ENCODE data around the gene OR5H2. TPM values are rescaled to one million over a fixed set of nuclear protein-coding genes. Genes with fewer than 3 reads are reported as not detected.

The OR5H2 gene
- total and polyA plus RNA-seq, 2 donors from 2014 or later, result not detected

DNA sequence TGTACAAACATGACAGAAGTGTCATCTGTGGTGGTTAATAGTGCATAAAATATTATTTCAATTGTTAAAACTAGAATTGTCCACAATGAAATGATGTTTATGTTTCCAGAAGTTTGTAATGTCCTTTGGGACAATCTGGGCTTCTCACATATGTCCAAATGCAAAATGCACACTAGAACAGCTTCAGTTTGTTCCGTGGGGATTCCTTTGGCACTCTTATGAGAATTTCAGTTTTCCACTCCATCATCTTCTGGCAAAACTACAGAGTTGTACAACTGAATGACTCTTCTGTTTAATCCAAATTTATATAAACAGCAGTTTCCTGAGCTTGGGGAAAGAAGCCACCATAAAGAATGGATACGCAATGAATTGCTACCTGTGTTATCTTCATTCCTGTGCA lies 20.3 kb upstream of the OR5H2 start:
- no peaks in the 10 kb centered on the region for H3K36me3 ChIP-seq (ENCODE audit: control insufficient read depth in 2 of 3, insufficient read depth in 3 of 3, low read length in 3 of 3)
- no peaks in the 10 kb centered on the region for H3K4me1 ChIP-seq (ENCODE audit: control insufficient read depth in 2 of 3, insufficient read depth in 2 of 3, low read depth in 1 of 3, low read length in 3 of 3)
- H3K4me3 ChIP-seq (ENCODE audit: low read length in 3 of 3), result no peak overlapping the region
- intact Hi-C loops (cut with DNase I), result no loop called here
- FAIRE-seq (no peak), DNase-seq (no peak)
- H3K9me3 ChIP-seq (ENCODE audit: control insufficient read depth in 2 of 3, insufficient read depth in 1 of 3, low read length in 3 of 3), result no peaks in the 10 kb centered on the region
- TF ChIP-seq CTCF (IDR thresholded peaks at IDR 0.05; ENCODE audit: borderline replicate concordance, extremely low read depth, insufficient read depth), result no peak
- H3K27me3 ChIP-seq (ENCODE audit: control insufficient read depth, insufficient read depth, low read length), result no peaks in the 10 kb centered on the region
- H3K9ac ChIP-seq (ENCODE audit: low read length in 3 of 3), result no peak overlapping the region
- no peak overlapping the region for H3K27ac ChIP-seq (ENCODE audit: low read depth in 2 of 2, low read length in 2 of 2)

DNA sequence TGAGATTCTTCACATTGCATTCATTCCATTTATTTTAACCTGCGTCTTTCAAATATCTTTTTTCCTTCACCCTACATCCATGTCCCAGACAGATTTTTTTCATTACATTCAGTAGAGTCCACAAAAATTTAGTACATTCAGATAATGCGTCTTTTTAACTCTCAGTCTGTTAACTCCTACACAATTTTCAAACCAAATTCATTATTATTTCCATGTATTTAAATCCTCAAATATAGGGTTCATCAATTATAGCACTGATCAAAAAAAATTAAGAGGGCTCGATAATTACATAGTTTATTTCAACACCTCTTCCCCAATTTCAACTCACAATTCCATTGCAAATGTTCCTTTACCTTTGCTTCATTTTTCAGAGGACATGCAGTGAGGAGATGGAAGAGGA lies 18.4 kb upstream of the OR5H2 start, which contains the start of gene OR5H6:
TSS of gene OR5H6 (plus strand) at position 301 of the 400 bp plus-strand sequence. CDS start at position 390, 89 bp downstream.
- no peaks in the 10 kb centered on the region for H3K9me3 ChIP-seq (ENCODE audit: control insufficient read depth in 2 of 3, insufficient read depth in 1 of 3, low read length in 3 of 3)
- no peaks in the 10 kb centered on the region for H3K4me1 ChIP-seq (ENCODE audit: control insufficient read depth in 2 of 3, insufficient read depth in 2 of 3, low read depth in 1 of 3, low read length in 3 of 3)
- no peak for TF ChIP-seq CTCF (IDR thresholded peaks at IDR 0.05; ENCODE audit: borderline replicate concordance, extremely low read depth, insufficient read depth)
- no peak within 1 kb of the TSS for H3K4me3 ChIP-seq (ENCODE audit: low read length in 3 of 3)
- FAIRE-seq, result no peak
- no peak within 1 kb of the TSS for H3K9ac ChIP-seq (ENCODE audit: low read length in 3 of 3)
- no peaks in the 10 kb centered on the region for H3K27me3 ChIP-seq (ENCODE audit: control insufficient read depth, insufficient read depth, low read length)
- DNase-seq, result no peak
- intact Hi-C loops (cut with DNase I), result no loop called here
- no peak within 1 kb of the TSS for H3K27ac ChIP-seq (ENCODE audit: low read depth in 2 of 2, low read length in 2 of 2)
- H3K36me3 ChIP-seq (ENCODE audit: control insufficient read depth in 2 of 3, insufficient read depth in 3 of 3, low read length in 3 of 3), result no peaks in the 10 kb centered on the region

DNA sequence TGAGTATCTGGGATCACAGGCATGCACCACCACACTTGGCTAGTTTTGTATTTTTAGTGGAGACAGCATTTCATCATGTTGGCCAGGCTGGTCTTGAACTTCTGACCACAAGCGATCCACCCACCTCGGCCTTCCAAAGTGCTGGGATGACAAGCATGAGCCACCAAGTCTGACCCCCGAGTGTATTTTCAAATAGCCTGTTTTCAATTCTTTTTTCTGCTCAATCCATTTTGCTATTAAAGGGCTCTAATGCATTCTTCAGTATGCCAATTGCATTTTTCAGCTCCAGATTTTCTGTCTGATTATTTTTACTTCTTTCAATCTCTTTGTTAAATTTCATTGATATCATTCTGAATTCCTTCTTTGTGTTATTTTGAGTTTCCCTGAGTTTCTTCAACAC lies 12.5 kb upstream of the OR5H2 start:
- no peak for TF ChIP-seq CTCF (IDR thresholded peaks at IDR 0.05; ENCODE audit: borderline replicate concordance, extremely low read depth, insufficient read depth)

DNA sequence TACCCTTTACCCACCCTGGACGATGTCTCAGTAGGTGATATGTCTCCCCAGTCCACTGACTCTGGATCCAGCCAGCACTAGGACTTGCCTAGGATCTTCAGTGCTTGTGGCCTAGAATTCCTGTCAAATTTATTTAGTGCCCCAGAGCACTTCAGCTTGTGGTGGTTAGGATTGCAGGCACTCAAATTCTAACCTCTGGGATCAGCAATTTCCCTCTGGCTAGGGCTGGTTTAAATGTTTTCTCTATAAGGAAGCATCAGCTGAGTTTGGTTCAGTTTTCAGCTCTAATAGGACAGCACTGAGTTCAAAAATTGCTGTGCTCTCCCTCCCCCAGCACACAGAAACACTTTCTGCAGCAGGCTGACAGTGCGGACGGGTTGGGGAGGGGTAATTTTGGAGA lies 10.2 kb upstream of the OR5H2 start:
- Histone ChIP-seq H3K27me3 (ENCODE audit: control insufficient read depth, insufficient read depth, low read length) (no peaks in the 10 kb centered on the region), H3K9me3 (ENCODE audit: control insufficient read depth in 2 of 3, insufficient read depth in 1 of 3, low read length in 3 of 3) (no peaks in the 10 kb centered on the region), H3K36me3 (ENCODE audit: control insufficient read depth in 2 of 3, insufficient read depth in 3 of 3, low read length in 3 of 3) (no peaks in the 10 kb centered on the region), H3K9ac (ENCODE audit: low read length in 3 of 3) (no peak overlapping the region), H3K27ac (ENCODE audit: low read depth in 2 of 2, low read length in 2 of 2) (no peak overlapping the region), H3K4me1 (ENCODE audit: control insufficient read depth in 2 of 3, insufficient read depth in 2 of 3, low read depth in 1 of 3, low read length in 3 of 3) (no peaks in the 10 kb centered on the region), H3K4me3 (ENCODE audit: low read length in 3 of 3) (no peak overlapping the region)
- intact Hi-C loops (cut with DNase I), result no loop called here
- FAIRE-seq, result no peak
- no peak for DNase-seq
- TF ChIP-seq CTCF (IDR thresholded peaks at IDR 0.05; ENCODE audit: borderline replicate concordance, extremely low read depth, insufficient read depth), result no peak

More for the DNA sequence above, 12.5 kb upstream of the OR5H2 start:
- Histone ChIP-seq H3K9ac (ENCODE audit: low read length in 3 of 3) (no peak overlapping the region), H3K27ac (ENCODE audit: low read depth in 2 of 2, low read length in 2 of 2) (no peak overlapping the region), H3K4me1 (ENCODE audit: control insufficient read depth in 2 of 3, insufficient read depth in 2 of 3, low read depth in 1 of 3, low read length in 3 of 3) (no peaks in the 10 kb centered on the region), H3K36me3 (ENCODE audit: control insufficient read depth in 2 of 3, insufficient read depth in 3 of 3, low read length in 3 of 3) (no peaks in the 10 kb centered on the region), H3K4me3 (ENCODE audit: low read length in 3 of 3) (no peak overlapping the region), H3K27me3 (ENCODE audit: control insufficient read depth, insufficient read depth, low read length) (no peaks in the 10 kb centered on the region), H3K9me3 (ENCODE audit: control insufficient read depth in 2 of 3, insufficient read depth in 1 of 3, low read length in 3 of 3) (no peaks in the 10 kb centered on the region)
- DNase-seq, result no peak
- FAIRE-seq, result no peak
- intact Hi-C loops (cut with DNase I), result no loop called here

Data from kidney (tissue), 14 donors.